Upper lobe of left lung (tissue), 6 donors: ENCODE data around the gene ABL1. TPM values are rescaled to one million over a fixed set of nuclear protein-coding genes. Genes with fewer than 3 reads are reported as not detected.

Experiments used
- ATAC-seq, 2 donors: fragments of 200-7000 bp; cut with Tn5 transposase; one replicate each; pipeline ENCODE4 v1.9.1; 2022; ENCODE audit warnings: mild to moderate bottlenecking in 2 of 2, moderate library complexity in 2 of 2; ENCODE audit not compliant: low FRiP score in 2 of 2
- DNase-seq, 2 donors: peaks; one replicate each; pipeline ENCODE4 v3.0.0-alpha.2; 2019 to 2020
- H3K27ac ChIP-seq, 4 donors: fragments of 200-600 bp; sonication (generic); one replicate each; pipeline ENCODE4 v1.5.1; 2016 to 2019
- H3K27me3 ChIP-seq, 4 donors: fragments of 200-600 bp; sonication (generic); one replicate each; pipeline ENCODE4 v1.5.1; 2017 to 2019
- H3K36me3 ChIP-seq, 4 donors: fragments of 200-600 bp; sonication (generic); one replicate each; pipeline ENCODE4 v1.5.1; 2016 to 2019
- H3K4me1 ChIP-seq, 4 donors: fragments of 200-600 bp; sonication (generic); one replicate each; pipeline ENCODE4 v1.5.1; 2018 to 2019
- H3K4me3 ChIP-seq, 4 donors: fragments of 200-600 bp; sonication (generic); one replicate each; pipeline ENCODE4 v1.5.1; 2017 to 2019; ENCODE audit warnings: mild to moderate bottlenecking in 2 of 4, moderate library complexity in 1 of 4
- H3K9me3 ChIP-seq, 4 donors: fragments of 200-600 bp; sonication (generic); one replicate each; pipeline ENCODE4 v1.5.1; 2018 to 2019
- EP300 ChIP-seq, 4 donors: sonication (generic); formaldehyde crosslinking; IDR thresholded peaks; one replicate each; pipeline ENCODE4 v1.5.1; 2017; ENCODE audit warnings: antibody characterized with exemption in 4 of 4, control low read depth in 2 of 4
- POLR2A ChIP-seq, 4 donors: fragments of 450-650 bp; IDR thresholded peaks; one replicate each; pipeline ENCODE4 v1.5.1; 2016 to 2017; ENCODE audit warnings: antibody characterized with exemption in 4 of 4, mild to moderate bottlenecking in 2 of 4
- POLR2AphosphoS5 ChIP-seq, 2 donors: sonication (generic); formaldehyde crosslinking; IDR thresholded peaks; one replicate each; pipeline ENCODE4 v1.5.1; 2017; ENCODE audit warnings: antibody characterized with exemption in 2 of 2
- WGBS, 2 donors: methylation state at CpG; one replicate each; pipeline ENCODE4 v1.1.5; 2017 to 2018; 5-methylcytosine and 5-hydroxymethylcytosine counted together
- total RNA-seq, 6 donors: library from RNA; depleted of rRNA in 4 of 6; stranded (reverse); fragments of >200 nt in 4 of 6; gene quantifications; one replicate each; pipeline versions ENCODE4 v1.1.0 to v1.2.1, GENCODE V29; 2016 to 2021
- TF ChIP-seq, protein P1 (sequence below), 6 experiments: fragments of 450-650 bp in 4 of 6; fragments of 200-600 bp in 2 of 6; sonication (generic) in 2 of 6; IDR thresholded peaks; one replicate each; pipeline ENCODE4 v1.5.1; 2016 to 2019; ENCODE audit warnings: antibody characterized with exemption in 6 of 6
- donor health status: DM: no; HTN: no; CAD: no; lungs with moderate emphysema.
- donor health status: DM: no; HTN: yes; CAD: no; lungs with severe emphysema.

Gene ABL1
- total RNA-seq, 6 donors from 2014 or later, result 39.8 to 56.5 (median 47.0) TPM

DNA sequence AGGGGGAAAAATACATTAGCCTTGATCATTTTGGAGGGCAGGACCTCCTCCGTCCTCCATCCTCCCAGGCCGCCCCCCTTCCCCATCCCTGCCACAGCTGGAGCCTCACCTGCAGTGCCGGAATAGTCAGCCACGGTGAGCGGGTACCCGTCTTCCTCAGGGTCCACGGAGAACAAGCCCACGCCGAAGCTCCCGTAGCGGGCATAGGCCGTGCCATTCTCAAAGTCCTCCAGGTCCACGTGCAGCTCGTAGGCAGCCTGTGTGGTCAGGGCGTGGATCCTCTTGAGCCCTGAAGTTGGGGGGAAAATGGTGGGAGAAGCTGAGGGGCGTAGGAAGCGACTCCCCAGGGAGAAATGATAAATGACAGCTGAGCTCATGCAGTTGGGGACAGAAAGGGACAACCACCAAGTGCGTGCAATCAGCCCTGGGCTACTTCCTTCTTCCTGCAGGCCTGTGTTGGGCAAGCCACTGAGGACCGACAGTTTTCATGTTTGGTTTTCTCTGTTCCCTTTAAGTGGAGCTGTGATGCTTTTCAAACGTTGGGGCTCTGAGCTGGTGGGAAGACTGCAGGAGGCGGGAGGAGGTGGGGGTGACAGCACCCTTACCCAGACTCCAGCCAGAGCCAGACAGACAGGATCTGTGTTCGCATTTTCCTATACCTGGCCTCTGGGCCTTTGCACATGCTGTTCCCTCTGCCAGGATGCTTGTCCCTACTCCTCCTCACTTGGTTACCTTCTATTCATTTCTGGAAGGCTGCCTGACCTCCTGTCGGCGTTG is 70.3 kb downstream of the ABL1 start:
- H3K4me3 ChIP-seq, result no peak overlapping the region
- no peaks in the 10 kb centered on the region for H3K9me3 ChIP-seq
- 84 to 85% methylated on average over 24 of the region's 24 CpGs for WGBS, 2 donors
- TF ChIP-seq POLR2A (IDR thresholded peaks at IDR 0.05) (no peak), POLR2AphosphoS5 (IDR thresholded peaks at IDR 0.05) (no peak), EP300 (IDR thresholded peaks at IDR 0.05) (no peak)
- TF ChIP-seq, protein P1, sequence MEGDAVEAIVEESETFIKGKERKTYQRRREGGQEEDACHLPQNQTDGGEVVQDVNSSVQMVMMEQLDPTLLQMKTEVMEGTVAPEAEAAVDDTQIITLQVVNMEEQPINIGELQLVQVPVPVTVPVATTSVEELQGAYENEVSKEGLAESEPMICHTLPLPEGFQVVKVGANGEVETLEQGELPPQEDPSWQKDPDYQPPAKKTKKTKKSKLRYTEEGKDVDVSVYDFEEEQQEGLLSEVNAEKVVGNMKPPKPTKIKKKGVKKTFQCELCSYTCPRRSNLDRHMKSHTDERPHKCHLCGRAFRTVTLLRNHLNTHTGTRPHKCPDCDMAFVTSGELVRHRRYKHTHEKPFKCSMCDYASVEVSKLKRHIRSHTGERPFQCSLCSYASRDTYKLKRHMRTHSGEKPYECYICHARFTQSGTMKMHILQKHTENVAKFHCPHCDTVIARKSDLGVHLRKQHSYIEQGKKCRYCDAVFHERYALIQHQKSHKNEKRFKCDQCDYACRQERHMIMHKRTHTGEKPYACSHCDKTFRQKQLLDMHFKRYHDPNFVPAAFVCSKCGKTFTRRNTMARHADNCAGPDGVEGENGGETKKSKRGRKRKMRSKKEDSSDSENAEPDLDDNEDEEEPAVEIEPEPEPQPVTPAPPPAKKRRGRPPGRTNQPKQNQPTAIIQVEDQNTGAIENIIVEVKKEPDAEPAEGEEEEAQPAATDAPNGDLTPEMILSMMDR (IDR thresholded peaks at IDR 0.05), result no peak
- DNase-seq (peak in 1 of 2 donors; percentile 41), ATAC-seq (no peak)
- H3K27ac ChIP-seq, result no peak overlapping the region
- peaks cover 0 to 5% (median 0%) of the 10 kb centered on the region in 4 donors for H3K27me3 ChIP-seq
- no peaks in the 10 kb centered on the region for H3K4me1 ChIP-seq
- H3K36me3 ChIP-seq, result no peaks in the 10 kb centered on the region

GRCh38 chr9:130905902-130906734 is 71.1 kb downstream of the ABL1 start:
- H3K27me3 ChIP-seq, result peaks cover 0 to 5% (median 0%) of the 10 kb centered on the region in 4 donors
- H3K36me3 ChIP-seq, result no peaks in the 10 kb centered on the region
- ATAC-seq, result no peak
- 78 to 83% methylated on average over 12 to 24 of the region's 24 CpGs for WGBS, 2 donors
- DNase-seq, result no peak
- H3K4me1 ChIP-seq, result no peaks in the 10 kb centered on the region
- TF ChIP-seq, protein P1 (IDR thresholded peaks at IDR 0.05), result no peak
- no peak for TF ChIP-seq POLR2AphosphoS5 (IDR thresholded peaks at IDR 0.05)
- no peak for TF ChIP-seq EP300 (IDR thresholded peaks at IDR 0.05)
- TF ChIP-seq POLR2A (IDR thresholded peaks at IDR 0.05), result no peak
- H3K4me3 ChIP-seq, result no peak overlapping the region
- H3K9me3 ChIP-seq, result no peaks in the 10 kb centered on the region
- H3K27ac ChIP-seq, result no peak overlapping the region

DNA sequence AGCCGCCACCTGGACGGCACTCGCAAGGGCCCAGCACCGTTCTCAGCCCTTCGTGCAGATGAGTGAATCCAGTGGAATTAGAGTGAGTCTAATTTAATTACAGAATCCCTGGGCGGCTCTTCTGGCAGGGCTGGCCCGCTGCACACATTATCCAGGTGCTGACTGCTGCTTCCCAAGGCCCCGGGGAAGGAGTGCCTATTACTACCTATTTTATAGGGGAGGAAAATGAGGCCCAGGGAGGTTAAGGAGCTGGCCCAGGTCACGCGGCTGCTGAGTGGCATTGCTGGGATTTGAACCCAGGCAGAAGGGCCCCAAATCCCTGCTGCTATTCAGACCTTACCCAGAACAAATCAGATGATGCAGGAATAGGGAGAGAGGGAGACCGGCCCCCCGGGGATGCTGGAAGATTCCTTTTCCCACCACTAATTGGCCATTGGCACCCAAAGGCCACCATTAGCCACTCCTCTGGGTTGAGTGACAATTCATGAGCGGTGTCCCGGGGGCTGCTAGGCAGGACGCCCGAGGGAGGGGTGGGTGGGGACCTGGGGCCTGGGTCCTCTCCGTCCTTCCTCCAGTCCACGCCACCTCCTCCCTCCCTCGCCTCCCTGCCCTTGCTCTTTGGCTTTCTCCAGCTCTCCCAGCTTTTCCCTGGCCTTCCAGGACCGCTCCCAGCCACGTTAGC is 71.8 kb downstream of the ABL1 start:
- H3K36me3 ChIP-seq, result no peaks in the 10 kb centered on the region
- H3K4me1 ChIP-seq, result no peaks in the 10 kb centered on the region
- DNase-seq, result no peak
- no peak for ATAC-seq
- H3K27me3 ChIP-seq, result peaks cover 0 to 5% (median 0%) of the 10 kb centered on the region in 4 donors
- H3K9me3 ChIP-seq, result no peaks in the 10 kb centered on the region
- TF ChIP-seq, protein P1 (IDR thresholded peaks at IDR 0.05), result no peak
- no peak for TF ChIP-seq EP300 (IDR thresholded peaks at IDR 0.05)
- TF ChIP-seq POLR2A (IDR thresholded peaks at IDR 0.05), result no peak
- no peak for TF ChIP-seq POLR2AphosphoS5 (IDR thresholded peaks at IDR 0.05)
- H3K27ac ChIP-seq, result no peak overlapping the region
- no peak overlapping the region for H3K4me3 ChIP-seq
- 72 to 74% methylated on average over 18 to 21 of the region's 21 CpGs for WGBS, 2 donors

GRCh38 chr9:130908146-130908877 is 73.3 kb downstream of the ABL1 start:
- H3K9me3 ChIP-seq, result no peaks in the 10 kb centered on the region
- no peak for TF ChIP-seq POLR2A (IDR thresholded peaks at IDR 0.05)
- TF ChIP-seq, protein P1 (IDR thresholded peaks at IDR 0.05), result no peak
- no peak for TF ChIP-seq POLR2AphosphoS5 (IDR thresholded peaks at IDR 0.05)
- no peak for TF ChIP-seq EP300 (IDR thresholded peaks at IDR 0.05)
- H3K27me3 ChIP-seq, result peaks cover 0 to under 1% (median 0%) of the 10 kb centered on the region in 4 donors
- ATAC-seq (no peak), DNase-seq (no peak)
- H3K4me3 ChIP-seq, result no peak overlapping the region
- 60 to 64% methylated on average over 17 to 22 of the region's 22 CpGs for WGBS, 2 donors
- H3K36me3 ChIP-seq, result no peaks in the 10 kb centered on the region
- no peak overlapping the region for H3K27ac ChIP-seq
- H3K4me1 ChIP-seq, result no peaks in the 10 kb centered on the region
